ENCODE data around the gene PANK4.

Gene PANK4

GRCh38 chr1:2508180-2508579, 18.2 kb downstream of the PANK4 start:
- no peak for TF ChIP-seq ZFX (IDR thresholded peaks at IDR 0.05)
- H3K27ac ChIP-seq: no peak overlapping the region

- TF ChIP-seq CTCF (conservative IDR thresholded peaks at IDR 0.05) (no peak), ZFX (IDR thresholded peaks at IDR 0.05) (no peak)
- H3K27ac ChIP-seq: no peak overlapping the region
Measured at GRCh38 chr1:2507744-2508155, 18.6 kb downstream of the PANK4 start.

- TF ChIP-seq CTCF (conservative IDR thresholded peaks at IDR 0.05): no peak
- no peak for TF ChIP-seq ZFX (IDR thresholded peaks at IDR 0.05)
- H3K27ac ChIP-seq: no peak overlapping the region
Measured at GRCh38 chr1:2506901-2507565, 19.4 kb downstream of the PANK4 start.

GRCh38 chr1:2506007-2506860, 20.2 kb downstream of the PANK4 start:
- H3K27ac ChIP-seq: no peak overlapping the region
- TF ChIP-seq ZFX (IDR thresholded peaks at IDR 0.05) (no peak), CTCF (conservative IDR thresholded peaks at IDR 0.05) (no peak)

GRCh38 chr1:2505461-2505994, 20.9 kb downstream of the PANK4 start:
- TF ChIP-seq CTCF (conservative IDR thresholded peaks at IDR 0.05) (no peak), ZFX (IDR thresholded peaks at IDR 0.05) (no peak)
- H3K27ac ChIP-seq: no peak overlapping the region

- TF ChIP-seq CTCF (conservative IDR thresholded peaks at IDR 0.05) (no peak), ZFX (IDR thresholded peaks at IDR 0.05) (no peak)
- H3K27ac ChIP-seq: no peak overlapping the region
Measured at GRCh38 chr1:2504949-2505272, 21.5 kb downstream of the PANK4 start.

- TF ChIP-seq ZFX (IDR thresholded peaks at IDR 0.05) (no peak), CTCF (conservative IDR thresholded peaks at IDR 0.05) (no peak)
Measured at GRCh38 chr1:2504225-2504948, 22.0 kb downstream of the PANK4 start.

More at GRCh38 chr1:2504225-2504948, 22.0 kb downstream of the PANK4 start:
- no peak overlapping the region for H3K27ac ChIP-seq

Measured in C4-2B (cell line).